HFFc6 (cell line): ENCODE results near the gene CEL. TPM values are rescaled to one million over a fixed set of nuclear protein-coding genes. Genes with fewer than 3 reads are reported as not detected.
"Not testable (repeated sequence)": the region's sequence is repeated elsewhere in the genome, so short reads cannot be mapped to it uniquely, and the experiment has no call there.

ENCODE experiments used
- DNase-seq: peaks from one replicate; pipeline ENCODE4 v3.0.0-alpha.2; 2018
- H3K27ac Mint-ChIP-seq: 2 replicates; pipeline ENCODE4 v1.8.0; 2020; ENCODE audit warnings: mild to moderate bottlenecking, mixed read lengths
- H3K27me3 Mint-ChIP-seq: 2 replicates; pipeline ENCODE4 v1.8.0; 2021; ENCODE audit warnings: mild to moderate bottlenecking, moderate library complexity, mixed read lengths; ENCODE audit not compliant: insufficient read depth
- H3K36me3 Mint-ChIP-seq: 2 replicates; pipeline ENCODE4 v1.8.0; 2021; ENCODE audit warnings: low read depth, mixed read lengths
- H3K4me1 Mint-ChIP-seq: 2 replicates; pipeline ENCODE4 v1.8.0; 2020; ENCODE audit warnings: low read depth, mixed read lengths
- H3K4me3 Mint-ChIP-seq: 2 replicates; pipeline ENCODE4 v1.8.0; 2020; ENCODE audit warnings: mild to moderate bottlenecking, moderate library complexity, mixed read lengths
- H3K9me3 Mint-ChIP-seq: 2 replicates; pipeline ENCODE4 v1.8.0; 2020; ENCODE audit warnings: mild to moderate bottlenecking, mixed read lengths
- total RNA-seq, 6 experiments: library from RNA; stranded (reverse); fragmentation: NEBNext Ultra II Directional; extraction: Animal tissue kit (Norgen Biotek cat#: 25700); gene quantifications; 2 replicates in 1 of 6; 3 replicates in 5 of 6; pipeline ENCODE4 v1.2.3, GENCODE V29; 2021
- TF ChIP-seq, protein P1 (sequence below): fragments of 200-600 bp; sonication (generic); IDR thresholded peaks from 2 replicates; pipeline ENCODE4 v1.5.0; 2021; ENCODE audit warnings: antibody characterized with exemption, mild to moderate bottlenecking

The CEL gene
- total RNA-seq, 6 experiments from 2014 or later: 0.25 to 0.60 (median 0.43) TPM

DNA sequence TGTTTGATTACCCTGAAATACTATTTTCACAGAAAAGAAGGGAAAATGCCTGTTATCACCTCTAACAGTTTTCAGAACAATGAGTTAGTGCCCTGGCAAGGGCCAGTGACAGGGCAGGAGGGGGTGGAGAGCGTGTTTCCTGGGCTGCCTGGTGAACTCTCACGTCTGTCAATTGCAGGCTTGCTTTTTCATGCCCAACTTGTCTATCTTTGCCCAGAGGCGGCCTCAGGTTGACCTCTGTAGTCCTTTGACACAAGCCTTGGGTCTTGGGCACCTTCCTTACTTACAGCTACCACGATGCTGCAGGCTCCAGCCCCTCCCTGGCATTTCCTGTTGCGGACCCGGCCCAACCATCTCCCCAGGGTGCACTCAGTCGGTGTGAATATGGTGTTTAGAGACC is 2.2 kb upstream of the CEL start:
- TF ChIP-seq, protein P1, sequence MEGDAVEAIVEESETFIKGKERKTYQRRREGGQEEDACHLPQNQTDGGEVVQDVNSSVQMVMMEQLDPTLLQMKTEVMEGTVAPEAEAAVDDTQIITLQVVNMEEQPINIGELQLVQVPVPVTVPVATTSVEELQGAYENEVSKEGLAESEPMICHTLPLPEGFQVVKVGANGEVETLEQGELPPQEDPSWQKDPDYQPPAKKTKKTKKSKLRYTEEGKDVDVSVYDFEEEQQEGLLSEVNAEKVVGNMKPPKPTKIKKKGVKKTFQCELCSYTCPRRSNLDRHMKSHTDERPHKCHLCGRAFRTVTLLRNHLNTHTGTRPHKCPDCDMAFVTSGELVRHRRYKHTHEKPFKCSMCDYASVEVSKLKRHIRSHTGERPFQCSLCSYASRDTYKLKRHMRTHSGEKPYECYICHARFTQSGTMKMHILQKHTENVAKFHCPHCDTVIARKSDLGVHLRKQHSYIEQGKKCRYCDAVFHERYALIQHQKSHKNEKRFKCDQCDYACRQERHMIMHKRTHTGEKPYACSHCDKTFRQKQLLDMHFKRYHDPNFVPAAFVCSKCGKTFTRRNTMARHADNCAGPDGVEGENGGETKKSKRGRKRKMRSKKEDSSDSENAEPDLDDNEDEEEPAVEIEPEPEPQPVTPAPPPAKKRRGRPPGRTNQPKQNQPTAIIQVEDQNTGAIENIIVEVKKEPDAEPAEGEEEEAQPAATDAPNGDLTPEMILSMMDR: no peak
- Mint-ChIP-seq H3K27me3 (no peaks in the 10 kb centered on the region; the same call in 1 of the 2 replicates), H3K4me1 (peaks cover 15% of the 10 kb centered on the region), H3K4me3 (no peak overlapping the region), H3K9me3 (no peaks in the 10 kb centered on the region), H3K27ac (no peak overlapping the region), H3K36me3 (peaks cover 10% of the 10 kb centered on the region; the same call in 1 of the 2 replicates)
- no peak for DNase-seq

DNA sequence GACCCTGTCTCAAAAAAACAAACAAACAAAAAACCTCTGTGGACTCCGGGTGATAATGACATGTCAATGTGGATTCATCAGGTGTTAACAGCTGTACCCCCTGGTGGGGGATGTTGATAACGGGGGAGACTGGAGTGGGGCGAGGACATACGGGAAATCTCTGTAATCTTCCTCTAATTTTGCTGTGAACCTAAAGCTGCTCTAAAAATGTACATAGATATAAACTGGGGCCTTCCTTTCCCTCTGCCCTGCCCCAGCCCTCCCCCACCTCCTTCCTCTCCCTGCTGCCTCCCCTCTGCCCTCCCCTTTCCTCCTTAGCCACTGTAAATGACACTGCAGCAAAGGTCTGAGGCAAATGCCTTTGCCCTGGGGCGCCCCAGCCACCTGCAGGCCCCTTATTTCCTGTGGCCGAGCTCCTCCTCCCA is 1.4 kb upstream of the CEL start:
- Mint-ChIP-seq H3K4me3 (no peak overlapping the region), H3K36me3 (peaks cover 10% of the 10 kb centered on the region; the same call in 1 of the 2 replicates), H3K27ac (no peak overlapping the region), H3K9me3 (no peaks in the 10 kb centered on the region), H3K4me1 (peaks cover 7% of the 10 kb centered on the region), H3K27me3 (no peaks in the 10 kb centered on the region)
- TF ChIP-seq, protein P1: peak; percentile 27; the same call in 1 of the 2 replicates
- DNase-seq: no peak

- H3K27ac Mint-ChIP-seq, H3K4me3 Mint-ChIP-seq, H3K36me3 Mint-ChIP-seq, DNase-seq, H3K4me1 Mint-ChIP-seq, H3K27me3 Mint-ChIP-seq, H3K9me3 Mint-ChIP-seq: not testable (repeated sequence)
Observed at GRCh38 chr9:133061019-133061763, 590 bp upstream of the CEL start.

GRCh38 chr9:133062569-133062968 is 788 bp downstream of the CEL start:
- DNase-seq, H3K27me3 Mint-ChIP-seq, H3K4me1 Mint-ChIP-seq, H3K9me3 Mint-ChIP-seq, H3K27ac Mint-ChIP-seq, H3K36me3 Mint-ChIP-seq, H3K4me3 Mint-ChIP-seq: not testable (repeated sequence)

DNA sequence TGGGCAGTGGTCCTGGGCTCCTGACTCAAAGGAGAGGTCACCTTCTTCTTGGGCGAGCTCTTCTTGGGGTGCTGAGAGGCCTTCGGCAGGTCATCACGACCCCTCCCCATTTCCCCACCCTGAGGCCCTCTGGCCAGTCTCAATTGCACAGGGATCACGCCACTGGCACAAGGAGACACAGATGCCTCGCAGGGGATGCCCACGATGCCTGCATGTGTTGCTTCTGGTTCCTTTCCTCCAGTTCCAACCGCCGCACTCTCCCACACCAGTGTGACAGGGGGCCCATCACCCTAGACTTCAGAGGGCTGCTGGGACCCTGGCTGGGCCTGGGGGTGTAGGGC is 1.3 kb downstream of the CEL start:
- Mint-ChIP-seq H3K4me3 (no peak overlapping the region), H3K36me3 (no peaks in the 10 kb centered on the region), H3K9me3 (no peaks in the 10 kb centered on the region), H3K27me3 (no peaks in the 10 kb centered on the region), H3K4me1 (peaks cover 5% of the 10 kb centered on the region; the same call in 1 of the 2 replicates), H3K27ac (no peak overlapping the region)
- TF ChIP-seq, protein P1: no peak
- no peak for DNase-seq

DNA sequence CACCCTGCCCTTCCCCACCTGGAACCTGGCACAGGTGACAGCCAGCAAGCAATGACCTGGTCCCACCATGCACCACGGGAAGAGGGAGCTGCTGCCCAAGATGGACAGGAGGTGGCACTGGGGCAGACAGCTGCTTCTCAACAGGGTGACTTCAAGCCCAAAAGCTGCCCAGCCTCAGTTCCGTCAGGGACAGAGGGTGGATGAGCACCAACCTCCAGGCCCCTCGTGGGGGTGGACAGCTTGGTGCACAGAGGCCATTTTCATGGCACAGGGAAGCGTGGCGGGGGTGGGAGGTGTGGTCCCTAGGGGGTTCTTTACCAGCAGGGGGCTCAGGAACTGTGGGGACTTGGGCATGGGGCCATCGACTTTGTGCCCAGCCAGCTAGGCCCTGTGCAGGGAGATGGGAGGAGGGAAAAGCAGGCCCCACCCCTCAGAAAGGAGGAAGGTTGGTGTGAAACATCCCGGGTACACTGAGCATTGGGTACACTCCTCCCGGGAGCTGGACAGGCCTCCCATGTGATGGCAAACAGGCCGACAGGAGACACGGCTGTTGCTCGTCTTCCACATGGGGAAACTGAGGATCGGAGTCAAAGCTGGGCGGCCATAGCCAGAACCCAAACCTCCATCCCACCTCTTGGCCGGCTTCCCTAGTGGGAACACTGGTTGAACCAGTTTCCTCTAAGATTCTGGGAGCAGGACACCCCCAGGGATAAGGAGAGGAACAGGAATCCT is 1.9 kb downstream of the CEL start:
- TF ChIP-seq, protein P1: no peak
- no peaks in the 10 kb centered on the region for H3K27me3 Mint-ChIP-seq
- DNase-seq: no peak

More for the DNA sequence above, 1.9 kb downstream of the CEL start:
- Mint-ChIP-seq H3K4me1 (peaks cover 5% of the 10 kb centered on the region; the same call in 1 of the 2 replicates), H3K27ac (no peak overlapping the region), H3K36me3 (no peaks in the 10 kb centered on the region), H3K4me3 (no peak overlapping the region), H3K9me3 (no peaks in the 10 kb centered on the region)
